SK-N-SH (cell line): ENCODE data around the gene NOSTRIN. TPM values are rescaled to one million over a fixed set of nuclear protein-coding genes. Genes with fewer than 3 reads are reported as not detected.

Source experiments
- CTCF ChIA-PET: fragments of 300-600, 350-600 bp; formaldehyde crosslinking; extraction: SDS; loops from one replicate; lab custom pipeline; 2021; lab: Yijun Ruan, JAX
- POLR2A ChIA-PET: fragments of 350-600 bp; sonication (Branson Sonifier 250); formaldehyde crosslinking; extraction: SDS; loops from one replicate; lab custom pipeline; 2020; ENCODE audit warnings: antibody characterized with exemption, inconsistent platforms; lab: Yijun Ruan, JAX
- DNase-seq: peaks from one replicate; pipeline ENCODE4 v3.0.0; 2012
- H2AFZ ChIP-seq: fragments of 200-600 bp; sonication (generic); 2 replicates; pipeline ENCODE4 v1.8.1; 2016; ENCODE audit warnings: antibody characterized with exemption, mild to moderate bottlenecking, low read depth
- H3F3A ChIP-seq: fragments of 200-600 bp; sonication (generic); replicated peaks from 2 replicates; pipeline ENCODE3; 2016; ENCODE audit warnings: antibody characterized with exemption, mild to moderate bottlenecking; ENCODE audit not compliant: insufficient read depth
- H3K27ac ChIP-seq, 2 experiments: fragments of 200-500 bp in 1 of 2; fragments of 200-600 bp in 1 of 2; sonication (Bioruptor generic) in 1 of 2; sonication (generic), shearing (Covaris generic) in 1 of 2; 2 replicates each; pipeline versions ENCODE4 v1.5.1 to v1.6.1; 2014 to 2016; ENCODE audit warnings: low read depth in 2 of 2, inconsistent platforms in 1 of 2, low read length in 1 of 2, mild to moderate bottlenecking in 1 of 2, mixed read lengths in 1 of 2
- H3K27me3 ChIP-seq: fragments of 200-600 bp; sonication (generic), shearing (Covaris generic); 2 replicates; pipeline ENCODE4 v1.6.1; 2016; ENCODE audit warnings: mixed run types; ENCODE audit not compliant: insufficient read depth
- H3K36me3 ChIP-seq, 2 experiments: fragments of 200-500 bp in 1 of 2; fragments of 200-600 bp in 1 of 2; sonication (Bioruptor generic) in 1 of 2; sonication (generic) in 1 of 2; replicated peaks in 1 of 2; 2 replicates each; pipeline versions ENCODE3 to v1.5.1; 2014 to 2016; ENCODE audit warnings: low read length in 1 of 2, mild to moderate bottlenecking in 1 of 2; ENCODE audit not compliant: insufficient read depth in 2 of 2, control insufficient read depth in 1 of 2
- H3K4me1 ChIP-seq, 2 experiments: fragments of 200-500 bp in 1 of 2; fragments of 200-600 bp in 1 of 2; sonication (Bioruptor generic) in 1 of 2; sonication (generic), shearing (Covaris generic) in 1 of 2; 2 replicates each; pipeline versions ENCODE4 v1.5.1 to v1.6.1; 2014 to 2016; ENCODE audit warnings: low read depth in 1 of 2, low read length in 1 of 2, mixed run types in 1 of 2; ENCODE audit not compliant: insufficient read depth in 2 of 2, control insufficient read depth in 1 of 2
- H3K4me2 ChIP-seq: fragments of 200-600 bp; sonication (generic), shearing (Covaris generic); 2 replicates; pipeline ENCODE4 v1.6.1; 2017; ENCODE audit warnings: mixed run types
- H3K4me3 ChIP-seq, 2 experiments: fragments of 200-500 bp in 1 of 2; fragments of 200-600 bp in 1 of 2; sonication (Bioruptor generic) in 1 of 2; sonication (generic), shearing (Covaris generic) in 1 of 2; 2 replicates each; pipeline versions ENCODE4 v1.5.1 to v1.8.1; 2014 to 2016; ENCODE audit warnings: low read depth in 2 of 2, inconsistent platforms in 1 of 2, low read length in 1 of 2, mild to moderate bottlenecking in 1 of 2, mixed read lengths in 1 of 2, moderate library complexity in 1 of 2
- H3K79me2 ChIP-seq: fragments of 200-600 bp; sonication (generic); 2 replicates; pipeline ENCODE4 v1.8.1; 2017; ENCODE audit warnings: mild to moderate bottlenecking; ENCODE audit not compliant: insufficient read depth
- H3K9ac ChIP-seq: fragments of 200-600 bp; sonication (generic); 2 replicates; pipeline ENCODE4 v1.6.1; 2017; ENCODE audit warnings: mixed run types
- H3K9me2 ChIP-seq: fragments of 200-600 bp; sonication (generic); 2 replicates; pipeline ENCODE4 v1.6.1; 2017; ENCODE audit warnings: mixed run types
- H3K9me3 ChIP-seq: fragments of 200-600 bp; sonication (generic); 2 replicates; pipeline ENCODE4 v1.6.1; 2017; ENCODE audit warnings: mixed run types, mild to moderate bottlenecking, moderate library complexity
- H4K20me1 ChIP-seq: fragments of 200-600 bp; sonication (generic); 2 replicates; pipeline ENCODE4 v1.6.1; 2017; ENCODE audit warnings: mild to moderate bottlenecking, mixed run types; ENCODE audit not compliant: insufficient read depth
- CHD2 ChIP-seq: fragments of 150-350 bp; IDR thresholded peaks from 2 replicates; pipeline ENCODE4 v1.6.1; 2018; ENCODE audit warnings: low read length; ENCODE audit not compliant: partially characterized antibody
- CTCF ChIP-seq: fragments of 200-600 bp; sonication (generic); IDR thresholded peaks from 2 replicates; pipeline ENCODE4 v1.6.1; 2017; ENCODE audit warnings: antibody characterized with exemption, mild to moderate bottlenecking, moderate library complexity
- EP300 ChIP-seq, 2 experiments: IDR thresholded peaks; 2 replicates each; pipeline versions ENCODE4 v1.4.0 to v1.6.1; 2012; ENCODE audit warnings: borderline replicate concordance in 1 of 2, low read depth in 1 of 2, low read length in 1 of 2
- EZH2phosphoT487 ChIP-seq: fragments of 200-600 bp; sonication (generic); IDR thresholded peaks from 2 replicates; pipeline ENCODE4 v1.6.1; 2017; ENCODE audit warnings: low read depth, mixed run types, mild to moderate bottlenecking, antibody characterized with exemption, moderate library complexity, borderline replicate concordance
- FOSL2 ChIP-seq: IDR thresholded peaks from 2 replicates; pipeline ENCODE4 v1.4.0; 2012; ENCODE audit warnings: low read depth, mild to moderate bottlenecking, moderate library complexity, borderline replicate concordance
- JUND ChIP-seq: IDR thresholded peaks from 2 replicates; pipeline ENCODE4 v1.4.0; 2012
- MEF2A ChIP-seq: IDR thresholded peaks from 2 replicates; pipeline ENCODE4 v1.4.0; 2012; ENCODE audit warnings: low read depth, borderline replicate concordance
- NFIC ChIP-seq: IDR thresholded peaks from 2 replicates; pipeline ENCODE4 v1.4.0; 2012; ENCODE audit warnings: borderline replicate concordance
- NRF1 ChIP-seq: IDR thresholded peaks from 2 replicates; pipeline ENCODE4 v1.6.1; 2012; ENCODE audit warnings: low read depth, mild to moderate bottlenecking, low read length
- PBX3 ChIP-seq: IDR thresholded peaks from 2 replicates; pipeline ENCODE4; 2012
- POLR2AphosphoS5 ChIP-seq: IDR thresholded peaks from 2 replicates; pipeline ENCODE4 v1.6.1; 2012; ENCODE audit warnings: low read depth, low read length
- RAD21 ChIP-seq: IDR thresholded peaks from 2 replicates; pipeline ENCODE4 v1.6.1; 2012; ENCODE audit warnings: mild to moderate bottlenecking, low read length
- RCOR1 ChIP-seq: fragments of 150-350 bp; IDR thresholded peaks from 2 replicates; pipeline ENCODE4 v1.6.1; 2017; ENCODE audit warnings: antibody characterized with exemption, low read length
- RFX5 ChIP-seq: IDR thresholded peaks from 2 replicates; pipeline ENCODE4 v1.6.1; 2012; ENCODE audit warnings: mild to moderate bottlenecking, improper control_type of control experiment, low read length
- SIN3A ChIP-seq: IDR thresholded peaks from 2 replicates; pipeline ENCODE4 v1.6.1; 2012; ENCODE audit warnings: low read depth, mild to moderate bottlenecking, low read length, moderate library complexity, borderline replicate concordance
- TCF12 ChIP-seq: IDR thresholded peaks from 2 replicates; pipeline ENCODE4 v1.4.0; 2012
- YY1 ChIP-seq: IDR thresholded peaks from 2 replicates; pipeline ENCODE4 v1.4.0; 2012; ENCODE audit warnings: low read depth, mild to moderate bottlenecking
- ZBTB33 ChIP-seq: IDR thresholded peaks from 2 replicates; pipeline ENCODE4 v1.4.0; 2012; ENCODE audit warnings: low read depth, borderline replicate concordance
- WGBS: methylation state at CpG from one replicate; pipeline ENCODE4 v1.1.6; 2017; ENCODE audit warnings: low lambda C conversion rate; 5-methylcytosine and 5-hydroxymethylcytosine counted together
- polyA plus RNA-seq, 3 experiments: library from polyadenylated mRNA; depleted of rRNA; stranded (reverse); fragments of >200 nt; gene quantifications; 2 replicates each; pipeline ENCODE4 v1.2.3, GENCODE V29; 2012
- TF ChIP-seq, protein P1 (sequence below): IDR thresholded peaks from 2 replicates; pipeline ENCODE4 v1.4.0; 2012; ENCODE audit warnings: low read depth, borderline replicate concordance
- TF ChIP-seq, protein P2 (sequence below): IDR thresholded peaks from 2 replicates; pipeline ENCODE4 v1.4.0; 2012; ENCODE audit warnings: low read depth
- TF ChIP-seq, protein P3 (sequence below): fragments of 150-350 bp; IDR thresholded peaks from 2 replicates; pipeline ENCODE4 v1.6.1; 2016; ENCODE audit warnings: mild to moderate bottlenecking, low read depth, low read length

The NOSTRIN gene
- polyA plus RNA-seq, 1 of the 3 experiments (the other 2 are of a cell fraction), result not detected

GRCh38 chr2:168884975-168885374, 82.5 kb downstream of the NOSTRIN start:
- Histone ChIP-seq H3K27ac (no peak overlapping the region), H3F3A (no peaks in the 10 kb centered on the region), H2AFZ (no peak overlapping the region), H3K4me2 (no peak overlapping the region), H3K4me3 (no peak overlapping the region), H3K9ac (no peak overlapping the region), H3K9me2 (no peaks in the 10 kb centered on the region), H3K36me3 (peaks cover 0 to 2% of the 10 kb centered on the region in 2 experiments), H3K27me3 (no peaks in the 10 kb centered on the region), H3K79me2 (peaks cover 46% of the 10 kb centered on the region), H3K4me1 (peaks cover 6% of the 10 kb centered on the region in 2 experiments; a peak in 2 of 4 replicates), H4K20me1 (no peaks in the 10 kb centered on the region), H3K9me3 (no peaks in the 10 kb centered on the region)
- no peak for DNase-seq
- TF ChIP-seq NFIC, result peak; percentile 26; the same call in 1 of the 2 replicates
- TF ChIP-seq EZH2phosphoT487, result no peak
- TF ChIP-seq FOSL2, result 0 out of 2 replicates have a peak, but pooled peaks have one; percentile 21
- ChIA-PET POLR2A (no interaction called here), CTCF (no interaction called here)
- 100% methylated on average over 1 of the region's 1 CpG for WGBS

DNA sequence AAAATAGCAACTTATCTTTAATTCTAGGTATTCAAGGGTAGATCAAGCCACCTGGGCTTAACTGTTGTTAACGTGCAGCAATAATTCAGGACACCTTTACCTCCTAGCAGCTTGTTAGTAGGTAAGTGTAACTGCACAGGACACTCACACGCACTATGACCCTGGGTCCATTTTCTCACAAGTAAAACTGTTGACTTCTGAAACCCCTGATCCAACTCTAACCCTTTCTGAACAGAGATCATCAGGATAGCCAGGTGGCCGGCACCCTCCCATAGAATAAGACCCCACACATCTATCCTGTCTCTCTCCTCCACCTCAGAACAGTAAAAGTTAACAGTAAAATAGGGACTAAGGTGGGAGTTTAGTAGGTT, 87.2 kb downstream of the NOSTRIN start:
- peak overlapping the region; percentile 97 for H2AFZ ChIP-seq
- peak overlapping the region; percentile 81 for H3K4me2 ChIP-seq
- no peak overlapping the region for H3K27ac ChIP-seq
- peaks cover 6% of the 10 kb centered on the region for H3F3A ChIP-seq
- TF ChIP-seq NFIC, result no peak
- TF ChIP-seq YY1, result no peak
- no peak for TF ChIP-seq RFX5
- no peak for TF ChIP-seq EZH2phosphoT487
- TF ChIP-seq, protein P1, sequence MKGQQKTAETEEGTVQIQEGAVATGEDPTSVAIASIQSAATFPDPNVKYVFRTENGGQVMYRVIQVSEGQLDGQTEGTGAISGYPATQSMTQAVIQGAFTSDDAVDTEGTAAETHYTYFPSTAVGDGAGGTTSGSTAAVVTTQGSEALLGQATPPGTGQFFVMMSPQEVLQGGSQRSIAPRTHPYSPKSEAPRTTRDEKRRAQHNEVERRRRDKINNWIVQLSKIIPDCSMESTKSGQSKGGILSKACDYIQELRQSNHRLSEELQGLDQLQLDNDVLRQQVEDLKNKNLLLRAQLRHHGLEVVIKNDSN, result no peak
- TF ChIP-seq NRF1, result no peak
- TF ChIP-seq, protein P2, sequence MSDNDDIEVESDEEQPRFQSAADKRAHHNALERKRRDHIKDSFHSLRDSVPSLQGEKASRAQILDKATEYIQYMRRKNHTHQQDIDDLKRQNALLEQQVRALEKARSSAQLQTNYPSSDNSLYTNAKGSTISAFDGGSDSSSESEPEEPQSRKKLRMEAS, result no peak
- no peak for TF ChIP-seq CTCF
- no peak for TF ChIP-seq MEF2A
- TF ChIP-seq TCF12, result no peak
- no peak for TF ChIP-seq JUND
- TF ChIP-seq RAD21, result no peak
- TF ChIP-seq ZBTB33, result no peak
- no peak for TF ChIP-seq EP300 (IDR thresholded peaks at IDR 0.05; ENCODE audit: borderline replicate concordance in 1 of 2, low read depth in 1 of 2, low read length in 1 of 2)
- TF ChIP-seq, protein P3, sequence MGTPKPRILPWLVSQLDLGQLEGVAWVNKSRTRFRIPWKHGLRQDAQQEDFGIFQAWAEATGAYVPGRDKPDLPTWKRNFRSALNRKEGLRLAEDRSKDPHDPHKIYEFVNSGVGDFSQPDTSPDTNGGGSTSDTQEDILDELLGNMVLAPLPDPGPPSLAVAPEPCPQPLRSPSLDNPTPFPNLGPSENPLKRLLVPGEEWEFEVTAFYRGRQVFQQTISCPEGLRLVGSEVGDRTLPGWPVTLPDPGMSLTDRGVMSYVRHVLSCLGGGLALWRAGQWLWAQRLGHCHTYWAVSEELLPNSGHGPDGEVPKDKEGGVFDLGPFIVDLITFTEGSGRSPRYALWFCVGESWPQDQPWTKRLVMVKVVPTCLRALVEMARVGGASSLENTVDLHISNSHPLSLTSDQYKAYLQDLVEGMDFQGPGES, result no peak
- TF ChIP-seq RCOR1, result no peak
- TF ChIP-seq CHD2, result no peak
- TF ChIP-seq SIN3A, result no peak
- no peak for TF ChIP-seq POLR2AphosphoS5
- TF ChIP-seq PBX3, result no peak
- H3K9me2 ChIP-seq, result no peaks in the 10 kb centered on the region
- DNase-seq, result no peak
- H3K27me3 ChIP-seq, result no peaks in the 10 kb centered on the region
- H3K4me1 ChIP-seq, result peaks cover 6 to 7% of the 10 kb centered on the region in 2 experiments; a peak in 2 of 4 replicates
- POLR2A ChIA-PET, result no interaction called here
- WGBS, result 9% methylated on average over 3 of the region's 3 CpGs
- H3K79me2 ChIP-seq, result peaks cover 21% of the 10 kb centered on the region
- no peaks in the 10 kb centered on the region for H4K20me1 ChIP-seq
- no peaks in the 10 kb centered on the region for H3K9me3 ChIP-seq
- H3K4me3 ChIP-seq, result peak overlapping the region; percentile 74 to 90
- CTCF ChIA-PET, result no interaction called here
- no peaks in the 10 kb centered on the region for H3K36me3 ChIP-seq
- peak overlapping the region; percentile 72 for H3K9ac ChIP-seq
